H1 (cell line): Measurements from ENCODE around the gene CXCL12. TPM values are rescaled to one million over a fixed set of nuclear protein-coding genes. Genes with fewer than 3 reads are reported as not detected.

Experiments
- BCL11A ChIP-seq, 2 experiments: IDR thresholded peaks; one replicate each; pipeline ENCODE4 v1.6.1; 2011; ENCODE audit warnings: low read depth in 2 of 2, low read length in 2 of 2, mild to moderate bottlenecking in 2 of 2
- BRCA1 ChIP-seq: IDR thresholded peaks from 2 replicates; pipeline ENCODE4 v1.6.1; 2012; ENCODE audit warnings: low read depth, low read length, improper control_type of control experiment
- CBX8 ChIP-seq: fragments of 300-800, 300-1000 bp; sonication (generic); IDR thresholded peaks from 2 replicates; pipeline ENCODE4 v1.7.1; 2016; ENCODE audit warnings: low read depth, low read length, borderline replicate concordance
- CTBP2 ChIP-seq: IDR thresholded peaks from 2 replicates; pipeline ENCODE4 v1.7.0; 2011; ENCODE audit warnings: borderline replicate concordance, mild to moderate bottlenecking, moderate library complexity, mixed read lengths, low read length; ENCODE audit not compliant: insufficient read depth, insufficient read length
- EGR1 ChIP-seq: IDR thresholded peaks from 2 replicates; pipeline ENCODE4 v1.6.1; 2011; ENCODE audit warnings: low read depth, low read length, borderline replicate concordance
- EZH2 ChIP-seq: fragments of 200-600 bp; sonication (generic); IDR thresholded peaks from 2 replicates; pipeline ENCODE4 v1.7.1; 2012; ENCODE audit warnings: low read depth, mild to moderate bottlenecking, moderate library complexity, low read length, inconsistent platforms; ENCODE audit not compliant: severe bottlenecking
- FOSL1 ChIP-seq: IDR thresholded peaks from 2 replicates; pipeline ENCODE4 v1.6.1; 2011; ENCODE audit warnings: mild to moderate bottlenecking, low read depth, low read length, moderate library complexity; ENCODE audit not compliant: insufficient read depth
- GTF2F1 ChIP-seq: IDR thresholded peaks from 2 replicates; pipeline ENCODE4 v1.6.1; 2012; ENCODE audit warnings: low read depth, low read length, improper control_type of control experiment, borderline replicate concordance
- HDAC2 ChIP-seq, 2 experiments: fragments of 300-600 bp in 1 of 2; sonication (generic) in 1 of 2; IDR thresholded peaks; 2 replicates each; pipeline ENCODE4 v1.6.1; 2011 to 2012; ENCODE audit warnings: low read depth in 2 of 2, low read length in 2 of 2, mild to moderate bottlenecking in 2 of 2, moderate library complexity in 2 of 2, borderline replicate concordance in 1 of 2, inconsistent platforms in 1 of 2
- JUN ChIP-seq: IDR thresholded peaks from 2 replicates; pipeline ENCODE4 v1.6.1; 2011; ENCODE audit warnings: low read depth, mild to moderate bottlenecking, improper control_type of control experiment, low read length
- KDM1A ChIP-seq: fragments of 200-600, 300-600 bp; sonication (generic); IDR thresholded peaks from 2 replicates; pipeline ENCODE4 v1.7.1; 2016; ENCODE audit warnings: mild to moderate bottlenecking, low read length, borderline replicate concordance
- MAFK ChIP-seq: IDR thresholded peaks from 2 replicates; pipeline ENCODE4 v1.6.1; 2012; ENCODE audit warnings: low read depth, mild to moderate bottlenecking, improper control_type of control experiment, low read length
- NANOG ChIP-seq: IDR thresholded peaks from 2 replicates; pipeline ENCODE4 v1.6.1; 2011; ENCODE audit warnings: low read length, low read depth, mild to moderate bottlenecking, inconsistent platforms; ENCODE audit not compliant: insufficient read depth, poor library complexity, severe bottlenecking
- POLR2A ChIP-seq, 2 experiments: IDR thresholded peaks; 1 replicate in 1 of 2; 2 replicates in 1 of 2; pipeline ENCODE4 v1.6.1; 2011; ENCODE audit warnings: low read depth in 2 of 2, low read length in 2 of 2, mild to moderate bottlenecking in 2 of 2; ENCODE audit errors: control extremely low read depth in 1 of 2
- POLR2AphosphoS5 ChIP-seq: IDR thresholded peaks from 2 replicates; pipeline ENCODE4 v1.6.1; 2011; ENCODE audit warnings: low read depth, low read length
- POU5F1 ChIP-seq: IDR thresholded peaks from 2 replicates; pipeline ENCODE4 v1.6.1; 2011; ENCODE audit warnings: low read depth, mild to moderate bottlenecking, low read length, moderate library complexity
- RBBP5 ChIP-seq: IDR thresholded peaks from 2 replicates; pipeline ENCODE4 v1.7.1; 2012; ENCODE audit warnings: low read depth, mild to moderate bottlenecking, inconsistent platforms, low read length, moderate library complexity, borderline replicate concordance
- RNF2 ChIP-seq: fragments of 200-900, 300-1000 bp; sonication (generic); IDR thresholded peaks from 2 replicates; pipeline ENCODE4 v1.7.1; 2016; ENCODE audit warnings: borderline replicate concordance, low read depth, mild to moderate bottlenecking, antibody characterized with exemption, low read length; ENCODE audit not compliant: poor library complexity, severe bottlenecking; ENCODE audit errors: missing control alignments
- SIN3A ChIP-seq, 2 experiments: IDR thresholded peaks in 1 of 2; conservative IDR thresholded peaks in 1 of 2; 2 replicates each; pipeline ENCODE4 v1.6.1; 2011 to 2012; ENCODE audit warnings: low read length in 2 of 2, improper control_type of control experiment in 1 of 2, low read depth in 1 of 2, mild to moderate bottlenecking in 1 of 2
- SIRT6 ChIP-seq: IDR thresholded peaks from one replicate; pipeline ENCODE4 v1.7.1; 2012; ENCODE audit warnings: low read length, inconsistent platforms
- SP1 ChIP-seq: IDR thresholded peaks from 2 replicates; pipeline ENCODE4 v1.6.1; 2011; ENCODE audit warnings: low read depth, low read length
- SP4 ChIP-seq: IDR thresholded peaks from 2 replicates; pipeline ENCODE4 v1.6.1; 2012; ENCODE audit warnings: low read length, inconsistent platforms
- TAF1 ChIP-seq: IDR thresholded peaks from 2 replicates; pipeline ENCODE4 v1.6.1; 2011; ENCODE audit warnings: mild to moderate bottlenecking, low read depth, low read length
- TBP ChIP-seq: IDR thresholded peaks from 2 replicates; pipeline ENCODE4 v1.6.1; 2011; ENCODE audit warnings: low read depth, low read length, improper control_type of control experiment
- YY1 ChIP-seq: IDR thresholded peaks from 2 replicates; pipeline ENCODE4 v1.6.1; 2011; ENCODE audit warnings: low read depth, mild to moderate bottlenecking, low read length
- polyA plus RNA-seq, 7 experiments: library from polyadenylated mRNA; depleted of rRNA in 3 of 7; stranded (reverse) in 5 of 7; unstranded in 2 of 7; fragments of >200 nt in 5 of 7; fragments of 200-250 nt in 2 of 7; gene quantifications; 1 replicate in 5 of 7; 2 replicates in 1 of 7; 4 replicates in 1 of 7; pipeline versions ENCODE4 v1.2.1 to v1.2.3, GENCODE V29; 2011 to 2013; ENCODE audit warnings: missing spikeins in 2 of 7, mixed read lengths in 2 of 7
- total RNA-seq: library from RNA; stranded (reverse); fragmentation: NEBNext Ultra II Directional; extraction: Animal tissue kit (Norgen Biotek cat#: 25700); gene quantifications from 2 replicates; pipeline ENCODE4 v1.2.1, GENCODE V29; 2021

Gene CXCL12
- total and polyA plus RNA-seq, 2 of the 8 experiments (the other 6 are each of a cell fraction or from before 2014, with no cell fraction given): 51.4 to 53.8 TPM

DNA sequence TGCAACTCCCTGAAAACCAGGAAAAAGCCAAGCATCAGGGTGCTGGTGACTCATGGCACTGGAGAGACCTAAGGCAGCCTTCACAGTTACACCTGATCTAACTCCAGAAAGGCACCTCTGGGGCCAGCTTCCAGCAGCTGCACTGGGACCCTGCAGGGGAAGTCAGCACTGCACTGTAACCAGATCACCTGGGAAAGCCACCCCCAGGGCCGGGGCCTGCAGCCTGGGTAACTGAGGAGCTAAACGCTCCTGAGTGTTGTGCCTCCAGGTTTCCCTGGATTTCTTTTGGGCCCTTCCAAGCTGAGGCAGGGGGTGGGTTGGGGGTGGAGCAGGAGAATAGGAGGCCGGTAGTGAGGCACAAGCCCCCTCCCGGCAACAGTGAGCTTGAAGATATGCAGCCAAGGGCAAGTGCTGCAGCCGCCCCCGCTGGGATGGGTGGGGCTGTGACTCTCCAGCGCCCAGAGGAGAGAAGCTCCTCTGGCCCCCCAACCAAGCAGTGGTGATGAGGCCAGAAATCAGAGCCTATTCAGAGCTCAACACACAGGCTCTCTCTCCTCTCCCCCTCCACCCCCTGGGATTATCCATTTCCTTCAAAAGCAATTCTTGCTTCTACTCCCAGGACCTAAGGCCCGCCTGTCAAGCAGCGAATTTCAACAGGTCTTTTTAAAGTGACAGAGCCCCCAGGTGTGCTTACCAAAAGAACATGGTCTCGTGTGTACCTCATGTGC is 2.6 kb downstream of the CXCL12 start (continued):
- 0 out of 4 replicates have a peak, but pooled peaks of 1 of the 2 experiments have one; percentile 63 for TF ChIP-seq HDAC2 (IDR thresholded peaks at IDR 0.05; ENCODE audit: borderline replicate concordance in 1 of 2, low read depth in 2 of 2, low read length in 2 of 2)
- no peak for TF ChIP-seq BCL11A (IDR thresholded peaks at IDR 0.05; ENCODE audit: low read depth in 2 of 2, low read length in 2 of 2)
- TF ChIP-seq JUN: no peak
- no peak for TF ChIP-seq GTF2F1
- 0 out of 2 replicates have a peak, but pooled peaks have one; percentile 23 for TF ChIP-seq TAF1
- TF ChIP-seq POU5F1: no peak
- TF ChIP-seq EGR1: no peak
- 0 out of 2 replicates have a peak, but pooled peaks have one; percentile 57 for TF ChIP-seq RBBP5
- no peak for TF ChIP-seq FOSL1
- TF ChIP-seq YY1: no peak
- no peak; a peak in 1 of 4 replicates for TF ChIP-seq SIN3A (conservative IDR thresholded peaks at IDR 0.05 in 1 of 2, IDR thresholded peaks at IDR 0.05 in 1 of 2; ENCODE audit: low read depth in 1 of 2, low read length in 2 of 2)
- no peak for TF ChIP-seq CBX8
- no peak for TF ChIP-seq EZH2
- no peak for TF ChIP-seq NANOG
- TF ChIP-seq SIRT6: no peak
- no peak for TF ChIP-seq RNF2
- no peak for TF ChIP-seq POLR2A (IDR thresholded peaks at IDR 0.05; ENCODE audit: control extremely low read depth in 1 of 2, low read depth in 2 of 2, low read length in 2 of 2)
- no peak for TF ChIP-seq MAFK
- TF ChIP-seq KDM1A: no peak
- TF ChIP-seq SP1: no peak
- TF ChIP-seq CTBP2: no peak
- 0 out of 2 replicates have a peak, but pooled peaks have one; percentile 19 for TF ChIP-seq TBP
- no peak for TF ChIP-seq SP4
- no peak for TF ChIP-seq BRCA1
- TF ChIP-seq POLR2AphosphoS5: no peak
